ENCODE data around the gene SPOP.

The SPOP gene

GRCh38 chr17:49588726-49589576 lies 88.9 kb downstream of the SPOP start:
- no peak for DNase-seq (ENCODE audit: insufficient read length)
- no peak for TF ChIP-seq POLR2AphosphoS5 (IDR thresholded peaks at IDR 0.05; ENCODE audit: low read depth, low read length)
- TF ChIP-seq TAF1 (IDR thresholded peaks at IDR 0.05; ENCODE audit: borderline replicate concordance, low read depth, low read length), result no peak
- no peak for TF ChIP-seq POLR2A (IDR thresholded peaks at IDR 0.05; ENCODE audit: low read depth, low read length)
- no peak for FAIRE-seq

GRCh38 chr17:49588312-49588711 lies 89.6 kb downstream of the SPOP start:
- no peak for FAIRE-seq
- no peak for DNase-seq (ENCODE audit: insufficient read length)
- TF ChIP-seq POLR2A (IDR thresholded peaks at IDR 0.05; ENCODE audit: low read depth, low read length) (no peak), POLR2AphosphoS5 (IDR thresholded peaks at IDR 0.05; ENCODE audit: low read depth, low read length) (no peak), TAF1 (IDR thresholded peaks at IDR 0.05; ENCODE audit: borderline replicate concordance, low read depth, low read length) (no peak)

GRCh38 chr17:49587366-49588073 lies 90.4 kb downstream of the SPOP start:
- FAIRE-seq (no peak), DNase-seq (ENCODE audit: insufficient read length) (no peak)
- TF ChIP-seq TAF1 (IDR thresholded peaks at IDR 0.05; ENCODE audit: borderline replicate concordance, low read depth, low read length) (no peak), POLR2AphosphoS5 (IDR thresholded peaks at IDR 0.05; ENCODE audit: low read depth, low read length) (no peak), POLR2A (IDR thresholded peaks at IDR 0.05; ENCODE audit: low read depth, low read length) (no peak)

- FAIRE-seq, result no peak
- no peak for DNase-seq (ENCODE audit: insufficient read length)
- TF ChIP-seq POLR2A (IDR thresholded peaks at IDR 0.05; ENCODE audit: low read depth, low read length) (no peak), POLR2AphosphoS5 (IDR thresholded peaks at IDR 0.05; ENCODE audit: low read depth, low read length) (no peak), TAF1 (IDR thresholded peaks at IDR 0.05; ENCODE audit: borderline replicate concordance, low read depth, low read length) (no peak)
These were observed 92.4 kb downstream of the SPOP start for GRCh38 chr17:49585422-49586027.

GRCh38 chr17:49583889-49584288 lies 94.0 kb downstream of the SPOP start:
- FAIRE-seq, result no peak
- TF ChIP-seq POLR2A (IDR thresholded peaks at IDR 0.05; ENCODE audit: low read depth, low read length), result no peak
- TF ChIP-seq POLR2AphosphoS5 (IDR thresholded peaks at IDR 0.05; ENCODE audit: low read depth, low read length), result no peak

GRCh38 chr17:49583226-49583625 lies 94.7 kb downstream of the SPOP start:
- no peak for FAIRE-seq
- DNase-seq (ENCODE audit: insufficient read length), result no peak
- no peak for TF ChIP-seq POLR2A (IDR thresholded peaks at IDR 0.05; ENCODE audit: low read depth, low read length)
- TF ChIP-seq TAF1 (IDR thresholded peaks at IDR 0.05; ENCODE audit: borderline replicate concordance, low read depth, low read length), result no peak
- TF ChIP-seq POLR2AphosphoS5 (IDR thresholded peaks at IDR 0.05; ENCODE audit: low read depth, low read length), result no peak

More at GRCh38 chr17:49583889-49584288, 94.0 kb downstream of the SPOP start:
- DNase-seq (ENCODE audit: insufficient read length), result no peak

GRCh38 chr17:49582789-49583188 lies 95.1 kb downstream of the SPOP start:
- FAIRE-seq (no peak), DNase-seq (ENCODE audit: insufficient read length) (no peak)
- TF ChIP-seq POLR2A (IDR thresholded peaks at IDR 0.05; ENCODE audit: low read depth, low read length), result no peak
- TF ChIP-seq POLR2AphosphoS5 (IDR thresholded peaks at IDR 0.05; ENCODE audit: low read depth, low read length), result no peak
- no peak for TF ChIP-seq TAF1 (IDR thresholded peaks at IDR 0.05; ENCODE audit: borderline replicate concordance, low read depth, low read length)

GRCh38 chr17:49582055-49582722 lies 95.7 kb downstream of the SPOP start:
- TF ChIP-seq POLR2AphosphoS5 (IDR thresholded peaks at IDR 0.05; ENCODE audit: low read depth, low read length) (no peak), POLR2A (IDR thresholded peaks at IDR 0.05; ENCODE audit: low read depth, low read length) (no peak), TAF1 (IDR thresholded peaks at IDR 0.05; ENCODE audit: borderline replicate concordance, low read depth, low read length) (no peak)
- no peak for FAIRE-seq
- DNase-seq (ENCODE audit: insufficient read length), result no peak

- DNase-seq (ENCODE audit: insufficient read length), result no peak
- no peak for TF ChIP-seq TAF1 (IDR thresholded peaks at IDR 0.05; ENCODE audit: borderline replicate concordance, low read depth, low read length)
- TF ChIP-seq POLR2AphosphoS5 (IDR thresholded peaks at IDR 0.05; ENCODE audit: low read depth, low read length), result no peak
- no peak for FAIRE-seq
These were observed 96.3 kb downstream of the SPOP start for GRCh38 chr17:49581648-49581998.

GRCh38 chr17:49580981-49581647 lies 96.8 kb downstream of the SPOP start:
- FAIRE-seq (no peak), DNase-seq (ENCODE audit: insufficient read length) (no peak)
- TF ChIP-seq POLR2A (IDR thresholded peaks at IDR 0.05; ENCODE audit: low read depth, low read length) (no peak), TAF1 (IDR thresholded peaks at IDR 0.05; ENCODE audit: borderline replicate concordance, low read depth, low read length) (no peak), POLR2AphosphoS5 (IDR thresholded peaks at IDR 0.05; ENCODE audit: low read depth, low read length) (no peak)

All from GM12892 (cell line).